GM12878 (cell line): ENCODE data around the gene SLC46A2. TPM values are rescaled to one million over a fixed set of nuclear protein-coding genes. Genes with fewer than 3 reads are reported as not detected.

Experiments used
- ATAC-seq: fragments of 200-7000 bp; cut with Tn5 transposase; 3 replicates; pipeline ENCODE4 v1.9.1; 2020; ENCODE audit warnings: mild to moderate bottlenecking, moderate library complexity
- BruUV-seq: library from RNA; stranded (reverse); fragments of 400-500 nt; replicated peaks from 2 replicates; lab custom pipeline; 2021; lab: Mats Ljungman, UMichigan
- CTCF ChIA-PET: fragments of 300-600 bp; sonication (Branson Sonifier 250); formaldehyde crosslinking; extraction: SDS; loops from one replicate; lab custom pipeline; 2021; ENCODE audit warnings: inconsistent platforms; lab: Yijun Ruan, JAX
- POLR2A ChIA-PET: fragments of 350-600 bp; formaldehyde crosslinking; extraction: SDS; loops from one replicate; lab custom pipeline; 2021; ENCODE audit warnings: inconsistent platforms; lab: Charles Lee
- RAD21 ChIA-PET: fragments of 300-600 bp; sonication (Branson Sonifier 250); formaldehyde crosslinking; loops from one replicate; lab custom pipeline; 2023; ENCODE audit warnings: antibody characterized with exemption; ENCODE audit not compliant: unreplicated experiment; lab: Charles Lee
- SMC1A ChIA-PET: fragments of 300-600 bp; sonication (Branson Sonifier 250); formaldehyde crosslinking; loops from one replicate; lab custom pipeline; 2023; ENCODE audit not compliant: unreplicated experiment, uncharacterized antibody; lab: Charles Lee
- DNase-seq: peaks from one replicate; pipeline ENCODE4 v3.0.0-alpha.2; 2011; ENCODE audit warnings: low read depth, low spot score
- FAIRE-seq: peaks from 3 replicates; lab custom pipeline; 2011; peaks lifted over from hg19 to GRCh38; lab: Jason Lieb, UNC
- H2AFZ ChIP-seq: 2 replicates; pipeline ENCODE4 v1.6.0; 2011; ENCODE audit warnings: low read depth, low read length, control low read depth; ENCODE audit not compliant: control insufficient read depth
- H3K27ac ChIP-seq: 2 replicates; pipeline ENCODE4 v1.5.1; 2011; ENCODE audit warnings: control low read depth; ENCODE audit not compliant: control insufficient read depth, insufficient read depth
- H3K27me3 ChIP-seq, 2 experiments: replicated peaks in 1 of 2; 2 replicates each; pipeline versions ENCODE4 v1.6.0 to v1.6.1; 2011; ENCODE audit warnings: low read length in 1 of 2; ENCODE audit not compliant: control insufficient read depth in 2 of 2, insufficient read depth in 2 of 2
- H3K36me3 ChIP-seq, 2 experiments: 2 replicates each; pipeline ENCODE4 v1.5.1; 2011; ENCODE audit warnings: low read length in 1 of 2; ENCODE audit not compliant: control insufficient read depth in 2 of 2, insufficient read depth in 2 of 2
- H3K4me1 ChIP-seq: 2 replicates; pipeline ENCODE4 v1.6.1; 2011; ENCODE audit warnings: mild to moderate bottlenecking, low read length, moderate library complexity, mixed read lengths; ENCODE audit not compliant: control insufficient read depth, insufficient read depth
- H3K4me2 ChIP-seq: 2 replicates; pipeline ENCODE4 v1.6.0; 2011; ENCODE audit warnings: control low read depth; ENCODE audit not compliant: control insufficient read depth, insufficient read depth
- H3K4me3 ChIP-seq: fragments of 200-600 bp; sonication (generic); 2 replicates; pipeline ENCODE4 v1.5.1; 2016
- H3K79me2 ChIP-seq: 2 replicates; pipeline ENCODE4 v1.6.0; 2011; ENCODE audit warnings: low read length; ENCODE audit not compliant: control insufficient read depth, insufficient read depth
- H3K9ac ChIP-seq: 2 replicates; pipeline ENCODE4 v1.8.0; 2011; ENCODE audit warnings: low read length, control low read depth, mixed read lengths; ENCODE audit not compliant: control insufficient read depth, insufficient read depth
- H3K9me3 ChIP-seq: replicated peaks from 3 replicates; pipeline ENCODE4 v1.5.1; 2011; ENCODE audit warnings: mild to moderate bottlenecking, low read length; ENCODE audit not compliant: control insufficient read depth, insufficient read depth
- H4K20me1 ChIP-seq: 2 replicates; pipeline ENCODE4 v1.6.0; 2011; ENCODE audit not compliant: control insufficient read depth, insufficient read depth
- BACH1 ChIP-seq: fragments of 450-650 bp; IDR thresholded peaks from 2 replicates; pipeline ENCODE4 v1.6.1; 2017; ENCODE audit warnings: mild to moderate bottlenecking, borderline replicate concordance
- CHD4 ChIP-seq: fragments of 200-600 bp; sonication (generic); IDR thresholded peaks from 2 replicates; pipeline ENCODE4 v1.6.1; 2016; ENCODE audit warnings: mild to moderate bottlenecking
- IKZF2 ChIP-seq, 2 experiments: fragments of 450-650 bp; IDR thresholded peaks; 2 replicates each; pipeline ENCODE4 v1.6.1; 2017; ENCODE audit warnings: mild to moderate bottlenecking in 2 of 2, moderate library complexity in 2 of 2
- MTA2 ChIP-seq: fragments of 450-650 bp; IDR thresholded peaks from 2 replicates; pipeline ENCODE4 v1.6.1; 2016; ENCODE audit warnings: low read depth, mild to moderate bottlenecking, moderate library complexity
- POLR2A ChIP-seq: IDR thresholded peaks from 2 replicates; pipeline ENCODE4 v1.6.1; 2011; ENCODE audit warnings: low read depth, mild to moderate bottlenecking, low read length
- RAD21 ChIP-seq: IDR thresholded peaks from 2 replicates; pipeline ENCODE4 v1.6.1; 2011; ENCODE audit warnings: mild to moderate bottlenecking, low read depth, low read length, moderate library complexity; ENCODE audit not compliant: insufficient read depth
- RCOR1 ChIP-seq: conservative IDR thresholded peaks from 2 replicates; pipeline ENCODE4 v1.6.1; 2012; ENCODE audit warnings: low read depth, low read length, improper control_type of control experiment
- RUNX3 ChIP-seq: IDR thresholded peaks from 2 replicates; pipeline ENCODE4 v1.6.1; 2012; ENCODE audit warnings: low read length, inconsistent platforms
- SMC3 ChIP-seq: IDR thresholded peaks from 2 replicates; pipeline ENCODE4 v1.6.1; 2011; ENCODE audit warnings: low read length, improper control_type of control experiment, borderline replicate concordance
- SP1 ChIP-seq: IDR thresholded peaks from one replicate; pipeline ENCODE4 v1.6.1; 2011; ENCODE audit warnings: low read depth, low read length
- SUZ12 ChIP-seq: fragments of 200-600 bp; sonication (generic); IDR thresholded peaks from one replicate; pipeline ENCODE4 v1.6.1; 2018; ENCODE audit warnings: antibody characterized with exemption, mild to moderate bottlenecking; ENCODE audit not compliant: unreplicated experiment
- TCF12 ChIP-seq: IDR thresholded peaks from 2 replicates; pipeline ENCODE4 v1.6.1; 2011; ENCODE audit warnings: low read depth, mild to moderate bottlenecking, low read length
- YBX1 ChIP-seq: fragments of 450-650 bp; IDR thresholded peaks from 2 replicates; pipeline ENCODE4 v1.6.1; 2016; ENCODE audit warnings: antibody characterized with exemption
- ZBED1 ChIP-seq: IDR thresholded peaks from 2 replicates; pipeline ENCODE4 v1.6.1; 2016; ENCODE audit warnings: borderline replicate concordance
- ZNF217 ChIP-seq: fragments of 450-650 bp; IDR thresholded peaks from 2 replicates; pipeline ENCODE4 v1.6.1; 2017; ENCODE audit warnings: antibody characterized with exemption, mild to moderate bottlenecking
- ZNF384 ChIP-seq: IDR thresholded peaks from 2 replicates; pipeline ENCODE4 v1.6.1; 2012; ENCODE audit warnings: low read depth, mild to moderate bottlenecking, low read length, improper control_type of control experiment, borderline replicate concordance
- WGBS: methylation state at CpG from one replicate; pipeline ENCODE4 v1.1.6; 2016; ENCODE audit warnings: low lambda C conversion rate; ENCODE audit not compliant: insufficient replicate concordance, insufficient coverage; ENCODE audit errors: missing lambda C conversion rate; 5-methylcytosine and 5-hydroxymethylcytosine counted together
- in situ Hi-C: fragments of 300-500 bp; cut with MboI; formaldehyde crosslinking; loops from 9 replicates; pipeline ENCODE4 v1.14.3; 2018; ENCODE audit warnings: mixed read lengths
- intact Hi-C: fragments of 100-400 bp; cut with micrococcal nuclease; formaldehyde crosslinking; loops from one replicate; pipeline ENCODE4 v1.14.2; 2022; ENCODE audit not compliant: unreplicated experiment
- polyA plus RNA-seq, 11 experiments: library from polyadenylated mRNA; depleted of rRNA in 4 of 11; unstranded in 6 of 11; stranded (reverse) in 5 of 11; fragments of >200 nt; fragmentation: Nextera tagmentation in 4 of 11; fragmentation: Illumina TruSeq in 1 of 11; extraction: Ambion mirVana in 4 of 11; extraction: Trizol in 1 of 11; gene quantifications; 1 replicate in 1 of 11; 2 replicates in 10 of 11; pipeline versions ENCODE4 v1.2.1 to v1.2.3, GENCODE V29; 2011 to 2016; ENCODE audit warnings: inconsistent platforms in 2 of 11, missing spikeins in 2 of 11, low read depth in 1 of 11
- total RNA-seq, 4 experiments: library from RNA; depleted of rRNA in 3 of 4; stranded (reverse); fragments of >200 nt in 3 of 4; fragmentation: Illumina TruSeq in 1 of 4; extraction: Trizol in 1 of 4; gene quantifications; 2 replicates each; pipeline versions ENCODE4 v1.2.1 to v1.2.3, GENCODE V29; 2013 to 2021
- TF ChIP-seq, protein P1 (sequence below): IDR thresholded peaks from 2 replicates; pipeline ENCODE4 v1.6.1; 2012; ENCODE audit warnings: low read length, inconsistent platforms
- TF ChIP-seq, protein P2 (sequence below): fragments of 450-650 bp; conservative IDR thresholded peaks from 2 replicates; pipeline ENCODE4 v1.6.1; 2017; ENCODE audit warnings: mild to moderate bottlenecking, moderate library complexity
- TF ChIP-seq, protein P3 (sequence below): fragments of 450-650 bp; IDR thresholded peaks from 2 replicates; pipeline ENCODE4 v1.6.1; 2018; ENCODE audit warnings: mild to moderate bottlenecking, low read depth, moderate library complexity; ENCODE audit not compliant: partially characterized antibody

SLC46A2 gene
- total and polyA plus RNA-seq, 10 of the 15 experiments (the other 5 are each of a cell fraction or from before 2014, with no cell fraction given): not detected

DNA sequence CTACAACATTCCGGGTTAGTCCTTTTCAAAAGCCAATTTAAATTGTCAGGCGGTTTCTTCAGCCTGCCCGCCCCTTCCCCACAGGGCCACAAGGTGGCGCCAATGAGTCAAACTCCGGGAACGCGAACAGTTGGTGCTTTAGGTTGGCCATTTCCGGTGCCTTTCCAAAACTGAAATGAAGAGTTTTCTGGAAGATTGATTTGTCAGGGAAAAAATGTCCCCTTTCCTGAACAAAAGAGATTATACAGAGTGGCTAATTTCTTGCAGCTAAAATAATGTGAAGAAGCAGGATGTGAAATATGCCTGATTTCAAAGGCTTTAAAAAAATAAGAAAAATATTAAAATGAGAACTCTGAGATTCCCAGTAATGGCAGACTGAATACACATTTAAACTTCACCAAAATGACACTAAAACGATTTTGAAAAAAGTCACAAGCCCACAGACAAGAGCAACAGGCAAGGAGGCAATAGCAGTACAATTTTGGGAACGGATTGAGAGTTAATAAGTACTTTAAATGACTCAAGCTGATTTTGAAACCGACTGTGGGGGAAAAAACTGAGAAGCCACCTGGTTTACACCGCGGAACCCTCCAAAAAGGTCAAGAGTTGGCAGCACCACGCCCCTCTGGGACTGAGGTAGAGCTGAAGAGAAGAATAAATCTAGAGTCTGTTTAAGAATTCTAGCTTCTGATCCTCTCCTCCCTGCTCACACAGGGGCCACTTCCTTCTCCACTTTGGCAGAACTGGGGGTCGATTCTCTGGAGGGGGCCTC is 45.7 kb downstream of the SLC46A2 start:
- 1% methylated on average over 15 of the region's 15 CpGs for WGBS
- RAD21 ChIA-PET: interaction anchor here (1.3 kb wide), 1 partner anchor 58 kb away, joined by 27 read pairs; no protein-coding TSS in a partner anchor
- Histone ChIP-seq H3K4me2 (peak overlapping the region; percentile 54; the same call in 1 of the 2 replicates), H3K4me1 (peaks cover 11% of the 10 kb centered on the region), H3K4me3 (no peak overlapping the region), H3K36me3 (no peaks in the 10 kb centered on the region), H2AFZ (peak overlapping the region; percentile 18; the same call in 1 of the 2 replicates), H3K27me3 (no peaks in the 10 kb centered on the region; a peak in 1 of 4 replicates), H3K27ac (no peak overlapping the region), H4K20me1 (no peaks in the 10 kb centered on the region; the same call in 1 of the 2 replicates), H3K9ac (no peak overlapping the region), H3K9me3 (no peaks in the 10 kb centered on the region), H3K79me2 (no peaks in the 10 kb centered on the region)
- CTCF ChIA-PET: interaction anchor here (0.6 to 9.1 kb wide), 14 partner anchors 10 to 266 kb away, joined by 3 to 138 read pairs (median 4); no protein-coding TSS in a partner anchor
- peak; percentile 24 for DNase-seq
- peak; percentile 93 for ATAC-seq
- intact Hi-C loops (loop anchor here (1.0 kb wide), 1 partner anchor 58 kb away; no protein-coding TSS in a partner anchor), in situ Hi-C loops (loop anchor here (5.0 kb wide), 1 partner anchor 62 kb away; no protein-coding TSS in a partner anchor)
- peak; percentile 83 for FAIRE-seq
- POLR2A ChIA-PET: no interaction called here
- SMC1A ChIA-PET: interaction anchor here (1.5 to 4.3 kb wide), 3 partner anchors 13 to 59 kb away, joined by 3 to 53 read pairs (median 6); no protein-coding TSS in a partner anchor
- no TSS peak for BruUV-seq
- TF ChIP-seq, protein P1, sequence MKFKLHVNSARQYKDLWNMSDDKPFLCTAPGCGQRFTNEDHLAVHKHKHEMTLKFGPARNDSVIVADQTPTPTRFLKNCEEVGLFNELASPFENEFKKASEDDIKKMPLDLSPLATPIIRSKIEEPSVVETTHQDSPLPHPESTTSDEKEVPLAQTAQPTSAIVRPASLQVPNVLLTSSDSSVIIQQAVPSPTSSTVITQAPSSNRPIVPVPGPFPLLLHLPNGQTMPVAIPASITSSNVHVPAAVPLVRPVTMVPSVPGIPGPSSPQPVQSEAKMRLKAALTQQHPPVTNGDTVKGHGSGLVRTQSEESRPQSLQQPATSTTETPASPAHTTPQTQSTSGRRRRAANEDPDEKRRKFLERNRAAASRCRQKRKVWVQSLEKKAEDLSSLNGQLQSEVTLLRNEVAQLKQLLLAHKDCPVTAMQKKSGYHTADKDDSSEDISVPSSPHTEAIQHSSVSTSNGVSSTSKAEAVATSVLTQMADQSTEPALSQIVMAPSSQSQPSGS: peak; percentile 37; the same call in 1 of the 2 replicates
- peak; percentile 91 for TF ChIP-seq RAD21
- TF ChIP-seq, protein P2, sequence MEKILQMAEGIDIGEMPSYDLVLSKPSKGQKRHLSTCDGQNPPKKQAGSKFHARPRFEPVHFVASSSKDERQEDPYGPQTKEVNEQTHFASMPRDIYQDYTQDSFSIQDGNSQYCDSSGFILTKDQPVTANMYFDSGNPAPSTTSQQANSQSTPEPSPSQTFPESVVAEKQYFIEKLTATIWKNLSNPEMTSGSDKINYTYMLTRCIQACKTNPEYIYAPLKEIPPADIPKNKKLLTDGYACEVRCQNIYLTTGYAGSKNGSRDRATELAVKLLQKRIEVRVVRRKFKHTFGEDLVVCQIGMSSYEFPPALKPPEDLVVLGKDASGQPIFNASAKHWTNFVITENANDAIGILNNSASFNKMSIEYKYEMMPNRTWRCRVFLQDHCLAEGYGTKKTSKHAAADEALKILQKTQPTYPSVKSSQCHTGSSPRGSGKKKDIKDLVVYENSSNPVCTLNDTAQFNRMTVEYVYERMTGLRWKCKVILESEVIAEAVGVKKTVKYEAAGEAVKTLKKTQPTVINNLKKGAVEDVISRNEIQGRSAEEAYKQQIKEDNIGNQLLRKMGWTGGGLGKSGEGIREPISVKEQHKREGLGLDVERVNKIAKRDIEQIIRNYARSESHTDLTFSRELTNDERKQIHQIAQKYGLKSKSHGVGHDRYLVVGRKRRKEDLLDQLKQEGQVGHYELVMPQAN: no peak
- no peak for TF ChIP-seq MTA2
- peak; percentile 40 for TF ChIP-seq RUNX3
- TF ChIP-seq CHD4: no peak
- peak; percentile 97 for TF ChIP-seq SMC3
- TF ChIP-seq SP1: no peak
- no peak for TF ChIP-seq ZBED1
- 0 out of 2 replicates have a peak, but pooled peaks have one; percentile 17 for TF ChIP-seq ZNF384
- TF ChIP-seq YBX1: no peak
- no peak for TF ChIP-seq POLR2A
- no peak for TF ChIP-seq RCOR1
- no peak for TF ChIP-seq ZNF217
- no peak for TF ChIP-seq TCF12
- TF ChIP-seq, protein P3, sequence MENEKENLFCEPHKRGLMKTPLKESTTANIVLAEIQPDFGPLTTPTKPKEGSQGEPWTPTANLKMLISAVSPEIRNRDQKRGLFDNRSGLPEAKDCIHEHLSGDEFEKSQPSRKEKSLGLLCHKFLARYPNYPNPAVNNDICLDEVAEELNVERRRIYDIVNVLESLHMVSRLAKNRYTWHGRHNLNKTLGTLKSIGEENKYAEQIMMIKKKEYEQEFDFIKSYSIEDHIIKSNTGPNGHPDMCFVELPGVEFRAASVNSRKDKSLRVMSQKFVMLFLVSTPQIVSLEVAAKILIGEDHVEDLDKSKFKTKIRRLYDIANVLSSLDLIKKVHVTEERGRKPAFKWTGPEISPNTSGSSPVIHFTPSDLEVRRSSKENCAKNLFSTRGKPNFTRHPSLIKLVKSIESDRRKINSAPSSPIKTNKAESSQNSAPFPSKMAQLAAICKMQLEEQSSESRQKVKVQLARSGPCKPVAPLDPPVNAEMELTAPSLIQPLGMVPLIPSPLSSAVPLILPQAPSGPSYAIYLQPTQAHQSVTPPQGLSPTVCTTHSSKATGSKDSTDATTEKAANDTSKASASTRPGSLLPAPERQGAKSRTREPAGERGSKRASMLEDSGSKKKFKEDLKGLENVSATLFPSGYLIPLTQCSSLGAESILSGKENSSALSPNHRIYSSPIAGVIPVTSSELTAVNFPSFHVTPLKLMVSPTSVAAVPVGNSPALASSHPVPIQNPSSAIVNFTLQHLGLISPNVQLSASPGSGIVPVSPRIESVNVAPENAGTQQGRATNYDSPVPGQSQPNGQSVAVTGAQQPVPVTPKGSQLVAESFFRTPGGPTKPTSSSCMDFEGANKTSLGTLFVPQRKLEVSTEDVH: no peak
- TF ChIP-seq SUZ12: no peak
- TF ChIP-seq IKZF2 (IDR thresholded peaks at IDR 0.05): no peak
- no peak for TF ChIP-seq BACH1
